Amniotic stem cell (primary cell): ENCODE measurements around the gene TM4SF20.

Source experiments
- DNase-seq: peaks from one replicate; lab custom pipeline; 2025; lab: John Stamatoyannopoulos, UW

The TM4SF20 gene

GRCh38 chr2:227379095-227379494 lies at the start of gene TM4SF20:
Gene TM4SF20 (minus strand): TSS chr2:227379306. CDS start chr2:227379268, 38 bp downstream.
- no peak for DNase-seq

- DNase-seq, result no peak
These were observed 49.7 kb upstream of the TM4SF20 start for GRCh38 chr2:227428731-227429285.

DNA sequence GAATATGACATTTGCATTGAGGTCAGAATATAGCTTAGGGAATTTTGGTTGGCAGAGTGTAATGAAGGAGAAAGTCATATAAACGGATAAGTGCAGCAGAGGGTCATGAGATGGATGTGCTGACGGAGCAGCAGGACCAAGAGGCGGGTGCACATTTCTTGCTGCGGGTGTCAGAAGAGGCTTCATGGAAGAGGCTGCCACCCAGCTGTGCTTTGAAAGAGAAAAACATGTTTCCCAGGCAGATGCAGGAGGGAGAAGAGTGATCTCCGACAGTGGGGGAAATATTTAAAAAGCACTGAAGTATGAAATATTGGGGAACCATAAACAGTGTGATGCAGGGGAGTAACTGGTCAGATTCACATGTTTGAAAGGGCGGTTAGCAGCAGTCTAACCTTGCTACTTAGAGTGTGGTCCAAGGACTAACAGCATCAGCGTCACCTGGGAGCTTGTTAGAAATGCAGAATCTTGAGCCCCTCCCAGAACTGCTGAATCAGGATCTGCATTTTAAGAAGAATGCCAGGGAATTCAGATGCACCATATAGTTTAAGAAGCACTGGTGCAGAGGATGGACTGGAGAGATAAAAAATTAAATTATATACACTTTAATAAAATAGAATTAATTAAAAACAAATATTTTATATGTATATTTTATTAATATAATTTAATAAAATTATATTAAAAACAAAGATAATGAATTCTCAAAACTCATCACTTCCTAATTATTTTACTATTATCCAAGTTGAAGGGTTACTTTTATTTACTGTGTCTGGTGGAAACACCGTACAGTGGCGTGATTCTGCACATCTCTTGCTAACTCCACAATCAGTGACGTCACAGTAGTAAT lies 44.8 kb upstream of the TM4SF20 start:
- no peak for DNase-seq

DNA sequence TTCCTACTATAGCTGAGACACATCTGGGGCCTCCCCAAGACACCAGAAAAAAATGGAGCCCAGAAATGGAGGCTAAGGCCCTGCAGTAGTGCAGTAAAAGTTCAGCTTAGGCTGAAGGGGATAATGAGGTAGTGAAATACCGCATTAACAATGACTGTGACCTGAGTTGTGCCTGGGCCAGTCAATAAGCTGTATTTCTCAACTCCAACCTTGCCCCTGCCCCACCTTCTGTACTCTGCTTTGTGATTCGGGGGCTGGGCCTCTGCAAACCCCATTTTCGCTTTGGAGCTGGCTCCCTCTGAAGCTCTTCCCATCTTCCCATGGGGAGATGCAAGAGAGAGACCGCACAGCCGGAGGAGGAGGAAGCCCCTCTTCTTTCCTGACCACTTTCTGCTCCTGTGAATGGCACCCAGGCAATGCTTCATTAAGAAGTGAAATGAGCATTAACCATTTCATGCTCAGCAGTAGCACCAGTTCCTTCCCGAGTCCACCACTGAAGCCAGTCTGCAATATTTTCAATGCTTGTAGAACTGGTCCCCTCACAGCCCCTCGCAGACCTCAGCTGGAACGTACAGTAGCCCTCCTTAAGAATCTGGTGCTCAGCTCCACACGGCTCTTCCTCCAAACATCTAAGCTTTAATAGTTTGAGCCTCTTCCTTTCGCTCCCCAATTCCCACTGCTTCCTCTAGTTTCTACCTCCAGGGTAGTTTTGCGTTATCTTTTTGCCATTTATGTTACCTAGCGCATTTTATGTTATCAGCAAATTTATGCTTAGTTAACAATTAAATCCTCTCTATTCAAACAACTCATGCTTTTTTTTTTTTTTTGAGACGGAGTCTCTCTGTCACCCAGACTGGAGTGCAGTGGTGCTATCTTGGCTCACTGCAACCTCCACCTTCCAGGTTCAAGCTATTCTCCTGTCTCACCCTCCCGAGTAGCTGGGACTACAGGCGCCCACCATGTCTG lies 41.3 kb upstream of the TM4SF20 start:
- DNase-seq, result no peak

- DNase-seq, result no peak
These were observed 37.6 kb upstream of the TM4SF20 start for GRCh38 chr2:227416701-227417100.

DNA sequence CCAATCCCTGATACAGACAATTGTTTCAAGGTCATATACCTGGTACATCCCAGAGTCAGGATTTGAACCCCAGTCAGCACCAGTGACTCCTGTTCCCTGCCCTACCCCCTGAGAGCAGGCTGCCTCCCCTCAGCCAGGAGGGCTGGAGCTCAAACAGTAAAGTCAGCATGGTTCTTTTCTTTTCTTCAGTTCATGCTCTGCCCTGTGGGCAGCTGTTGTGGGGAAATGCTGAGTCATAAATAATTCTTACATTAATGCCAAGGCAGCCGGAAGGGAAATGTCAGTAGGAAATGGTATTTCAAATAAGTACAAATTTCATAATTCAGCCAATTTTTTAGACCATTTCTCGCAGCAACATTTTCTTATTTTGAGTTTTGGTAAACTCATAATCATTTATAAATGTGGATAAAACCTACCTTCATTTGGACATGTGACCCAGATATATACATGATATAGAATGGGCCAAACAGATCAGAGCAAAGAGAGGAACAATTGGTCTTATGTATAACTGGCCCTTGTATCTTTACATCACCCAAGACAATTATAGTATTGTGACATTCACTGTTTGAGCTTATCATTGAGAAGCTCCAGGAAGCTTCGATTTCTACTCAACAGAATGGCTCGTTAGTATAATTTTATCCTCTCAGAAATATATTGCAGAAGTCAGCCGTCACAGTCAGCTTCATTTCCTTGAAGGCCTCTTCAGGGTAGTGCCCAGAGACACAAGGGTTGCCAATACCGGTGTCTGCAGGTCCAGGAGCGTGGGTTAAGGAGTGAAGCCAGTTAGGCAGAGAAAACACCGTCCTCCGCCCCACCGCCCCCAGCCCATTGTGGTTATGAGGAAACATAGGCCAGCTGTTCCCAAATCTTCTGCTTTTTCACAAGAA lies 36.7 kb upstream of the TM4SF20 start:
- DNase-seq, result peak; percentile 59

DNA sequence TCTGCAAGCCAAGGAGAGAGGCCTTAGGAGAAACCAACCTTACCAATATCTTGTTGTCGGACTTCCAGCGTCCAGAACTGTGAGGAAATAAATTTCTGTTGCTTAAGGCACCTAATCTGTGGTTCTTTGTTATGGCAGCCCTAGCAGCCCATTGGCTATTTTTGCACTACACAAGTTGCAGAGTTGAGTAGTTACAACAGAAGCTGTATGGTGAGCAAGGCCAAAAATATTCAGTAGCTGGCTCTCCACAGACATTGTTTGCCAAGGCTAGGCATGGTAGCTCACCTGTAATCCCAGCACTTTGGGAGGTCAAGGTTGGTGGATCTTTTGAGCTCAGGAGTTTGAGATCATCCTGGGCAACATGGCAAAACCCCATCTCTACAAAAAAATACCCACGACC lies 35.7 kb upstream of the TM4SF20 start:
- no peak for DNase-seq

- DNase-seq, result no peak
These were observed 34.3 kb upstream of the TM4SF20 start for GRCh38 chr2:227413371-227413770.

- no peak for DNase-seq
These were observed 33.8 kb upstream of the TM4SF20 start for GRCh38 chr2:227412877-227413276.

- no peak for DNase-seq
These were observed 32.9 kb upstream of the TM4SF20 start for GRCh38 chr2:227411990-227412350.

DNA sequence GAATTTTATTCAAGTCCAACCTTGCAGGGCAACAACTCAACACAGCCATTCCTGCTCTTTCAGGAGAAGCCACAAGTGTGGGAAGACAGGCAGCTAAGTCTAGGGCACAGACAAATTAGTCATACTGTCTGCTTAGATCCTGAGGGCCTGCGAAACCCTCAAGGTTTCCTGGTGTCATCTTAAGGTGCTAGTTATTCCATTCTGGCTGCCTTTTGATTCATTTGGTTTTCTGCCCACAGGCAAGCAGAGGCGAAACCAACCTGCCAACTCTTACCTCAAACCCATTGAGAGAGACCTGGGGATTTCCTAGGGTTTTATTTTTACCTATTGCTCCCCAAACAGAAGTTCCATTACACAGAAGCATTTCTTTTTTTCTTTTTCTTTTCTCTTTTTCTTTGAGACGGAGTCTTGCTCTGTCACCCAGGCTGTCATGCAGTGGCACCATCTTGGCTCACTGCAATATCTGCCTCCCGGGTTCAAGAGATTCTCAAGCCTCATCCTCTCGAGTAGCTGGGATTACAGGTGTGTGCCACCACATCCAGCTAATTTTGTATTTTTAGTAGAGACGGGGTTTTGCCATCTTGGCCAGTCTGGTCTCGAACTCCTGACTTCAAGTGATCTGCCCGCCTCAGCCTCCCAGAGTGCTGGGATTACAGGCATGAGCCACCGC lies 32.3 kb upstream of the TM4SF20 start:
- no peak for DNase-seq

GRCh38 chr2:227410191-227410590 lies 31.1 kb upstream of the TM4SF20 start:
- no peak for DNase-seq

DNA sequence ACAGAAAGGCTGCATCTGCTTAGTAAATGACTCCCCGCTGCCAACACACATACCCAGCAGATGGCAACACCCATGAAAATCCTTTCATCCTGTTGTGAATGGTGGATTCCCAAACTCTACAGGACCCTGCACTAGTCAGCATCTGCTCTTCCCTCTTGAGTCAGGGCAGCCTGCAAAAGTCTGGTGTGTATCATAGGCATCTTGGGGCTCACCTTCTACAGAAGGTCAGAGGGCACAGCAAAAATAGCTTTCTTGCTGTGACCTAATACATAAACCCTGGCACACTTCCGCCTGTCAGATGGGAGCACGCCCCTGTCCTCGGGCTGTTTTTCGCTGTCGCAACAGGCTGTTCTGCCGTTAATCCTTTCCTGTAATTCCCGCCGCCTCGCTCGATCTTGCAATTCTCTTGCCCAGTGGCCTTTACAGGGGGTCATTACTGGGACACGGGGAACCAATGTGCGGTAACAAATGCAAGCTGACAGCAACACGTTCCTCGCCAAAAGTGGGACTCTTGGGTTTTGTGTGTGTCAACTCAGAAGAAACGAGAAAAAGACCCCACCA lies 28.6 kb upstream of the TM4SF20 start:
- no peak for DNase-seq

DNA sequence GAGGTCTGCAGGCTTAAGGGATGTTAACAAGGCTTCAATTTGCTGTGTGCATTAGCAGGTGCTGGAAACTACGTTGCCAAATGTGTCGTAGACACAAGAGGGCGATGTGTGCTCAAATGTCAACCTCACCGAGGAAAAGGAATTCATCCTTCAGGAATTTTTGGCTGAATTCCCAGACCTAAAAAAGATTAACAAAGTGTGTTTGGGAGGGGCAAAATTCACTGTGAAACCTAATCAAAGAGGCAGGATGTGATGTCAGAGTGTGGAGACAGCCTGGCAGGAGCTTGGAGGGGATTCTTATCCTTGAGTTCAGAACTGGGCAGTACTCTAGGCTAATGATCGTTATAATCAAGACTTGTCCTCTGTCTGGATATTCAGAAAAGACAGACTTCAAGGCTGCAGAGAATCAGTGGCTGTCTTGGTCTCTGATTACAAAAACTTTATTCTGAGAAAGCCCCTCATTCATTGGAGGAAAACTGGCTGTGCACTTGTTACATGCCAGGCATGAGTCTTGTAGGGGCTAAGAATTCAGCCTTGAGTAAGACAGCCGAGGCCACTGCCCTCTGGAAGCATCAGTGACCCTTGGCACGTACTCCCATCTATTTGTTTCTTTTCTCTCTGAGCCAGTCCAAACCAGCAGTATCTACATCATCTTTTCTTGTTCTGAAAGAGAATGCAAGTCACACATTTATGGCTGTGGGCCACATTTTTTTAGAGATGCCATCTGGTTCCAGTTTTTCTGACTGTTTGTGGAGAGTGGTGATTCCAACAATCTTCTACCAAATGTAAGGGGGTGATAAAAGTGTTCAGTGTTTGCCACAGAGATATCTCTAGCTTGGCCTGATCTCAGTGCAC lies 27.3 kb upstream of the TM4SF20 start:
- peak; percentile 97 for DNase-seq

GRCh38 chr2:227404585-227405271 lies 25.6 kb upstream of the TM4SF20 start:
- no peak for DNase-seq

DNA sequence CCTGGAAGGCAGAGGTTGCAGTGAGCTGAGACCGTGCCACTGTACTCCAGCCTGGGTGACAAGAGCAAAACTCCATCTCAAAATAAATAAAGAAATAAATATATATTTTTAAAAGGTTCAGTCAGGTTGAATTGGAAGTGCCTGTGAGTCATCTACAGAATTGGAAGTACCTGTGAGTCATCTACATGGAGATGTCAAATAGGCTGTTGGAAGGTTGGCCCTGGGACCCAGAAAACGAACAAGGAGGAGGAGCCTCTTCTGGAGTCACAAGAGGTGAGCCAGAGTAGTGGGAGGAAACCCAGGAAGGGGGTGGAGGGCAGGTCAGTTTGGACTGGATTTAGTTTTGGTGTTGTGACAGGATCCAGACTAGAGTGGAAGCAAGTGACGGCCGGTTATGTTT lies 23.9 kb upstream of the TM4SF20 start:
- DNase-seq, result no peak

DNA sequence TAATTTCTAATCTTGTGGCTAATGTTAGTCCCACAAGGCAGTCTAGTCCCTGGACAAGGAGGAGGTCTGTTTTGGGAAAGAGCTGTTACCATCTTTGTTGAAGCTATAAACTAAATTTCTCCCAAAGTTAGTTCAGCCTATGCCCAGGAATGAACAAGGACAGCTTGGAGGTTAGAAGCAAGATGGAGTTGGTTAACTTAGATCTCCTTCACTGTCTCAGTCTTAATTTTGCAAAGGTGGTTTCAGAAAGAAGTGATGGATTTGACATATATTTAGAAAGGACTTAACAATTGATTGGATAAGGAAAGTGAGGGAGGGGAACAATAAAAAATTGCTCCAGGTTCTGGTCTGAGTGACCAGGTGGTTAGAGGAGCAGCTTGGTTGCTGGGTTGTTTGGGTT lies 23.2 kb upstream of the TM4SF20 start:
- DNase-seq, result no peak

GRCh38 chr2:227401550-227401949 lies 22.4 kb upstream of the TM4SF20 start:
- DNase-seq, result no peak
